HepG2 (cell line): Measurements from ENCODE around the gene ZNF184. TPM values are rescaled to one million over a fixed set of nuclear protein-coding genes. Genes with fewer than 3 reads are reported as not detected.
A peak's percentile ranks its signal among the peaks of the same experiment; 100 is the strongest.

Experiments
- AGO1 ChIP-seq: fragments of 200-400 bp; formaldehyde crosslinking; IDR thresholded peaks from 2 replicates; pipeline ENCODE4 v1.6.1; 2017; ENCODE audit warnings: mild to moderate bottlenecking, low read depth, low read length, moderate library complexity; ENCODE audit not compliant: poor library complexity, severe bottlenecking
- ARNT2 ChIP-seq: sonication (generic); formaldehyde crosslinking; IDR thresholded peaks from 2 replicates; pipeline ENCODE4 v1.8.0; 2022; ENCODE audit warnings: mild to moderate bottlenecking, low read depth, missing genetic modification reagents, moderate library complexity
- ATF4 ChIP-seq, 2 experiments: fragments of 450-650 bp in 1 of 2; sonication (generic) in 1 of 2; formaldehyde crosslinking; IDR thresholded peaks; 2 replicates each; pipeline versions ENCODE4 v1.5.0 to v1.8.0; 2020 to 2022; ENCODE audit warnings: mild to moderate bottlenecking in 1 of 2, missing genetic modification reagents in 1 of 2
- ATF7 ChIP-seq, 2 experiments: fragments of 450-650 bp in 1 of 2; sonication (generic) in 1 of 2; formaldehyde crosslinking in 1 of 2; IDR thresholded peaks; 2 replicates each; pipeline versions ENCODE4 v1.4.0 to v1.6.1; 2016 to 2020; ENCODE audit warnings: antibody characterized with exemption in 1 of 2, mild to moderate bottlenecking in 1 of 2, missing genetic modification reagents in 1 of 2
- DNMT3B ChIP-seq: conservative IDR thresholded peaks from 2 replicates; pipeline ENCODE4 v1.6.1; 2016; ENCODE audit warnings: missing biosample characterization, control low read depth
- HIC2 ChIP-seq: sonication (generic); formaldehyde crosslinking; IDR thresholded peaks from 2 replicates; pipeline ENCODE4 v1.9.0; 2022; ENCODE audit warnings: low read depth, missing genetic modification reagents
- IKZF5 ChIP-seq: IDR thresholded peaks from 2 replicates; pipeline ENCODE4 v1.6.1; 2018; ENCODE audit warnings: missing genetic modification reagents, mild to moderate bottlenecking, missing compliant biosample characterization
- IRX3 ChIP-seq: sonication (generic); formaldehyde crosslinking; IDR thresholded peaks from 2 replicates; pipeline ENCODE4 v1.8.1; 2023; ENCODE audit warnings: mild to moderate bottlenecking, low read depth, missing genetic modification reagents, borderline replicate concordance
- KDM1A ChIP-seq: IDR thresholded peaks from 2 replicates; pipeline ENCODE4 v1.6.1; 2016; ENCODE audit warnings: missing compliant biosample characterization
- LCORL ChIP-seq, 2 experiments: fragments of 450-650 bp in 1 of 2; sonication (generic) in 1 of 2; formaldehyde crosslinking in 1 of 2; IDR thresholded peaks; 2 replicates each; pipeline versions ENCODE4 v1.5.0 to v1.6.1; 2017 to 2020; ENCODE audit warnings: antibody characterized with exemption in 1 of 2, missing genetic modification reagents in 1 of 2
- PAXIP1 ChIP-seq: sonication (generic); formaldehyde crosslinking; conservative IDR thresholded peaks from 2 replicates; pipeline ENCODE4 v1.4.0; 2020; ENCODE audit warnings: mild to moderate bottlenecking, missing genetic modification reagents, moderate library complexity
- SIX4 ChIP-seq: sonication (generic); formaldehyde crosslinking; IDR thresholded peaks from 2 replicates; pipeline ENCODE4 v1.4.0; 2020; ENCODE audit warnings: missing genetic modification reagents
- SUZ12 ChIP-seq: fragments of 150-350 bp; IDR thresholded peaks from 2 replicates; pipeline ENCODE4 v1.6.1; 2014; ENCODE audit warnings: low read depth, low read length
- ZFY ChIP-seq: sonication (generic); formaldehyde crosslinking; IDR thresholded peaks from 2 replicates; pipeline ENCODE4 v1.4.0; 2020; ENCODE audit warnings: missing genetic modification reagents
- ZNF180 ChIP-seq: sonication (generic); formaldehyde crosslinking; IDR thresholded peaks from 2 replicates; pipeline ENCODE4 v1.4.0; 2020; ENCODE audit warnings: low read depth, missing genetic modification reagents, borderline replicate concordance
- ZNF441 ChIP-seq: sonication (generic); formaldehyde crosslinking; IDR thresholded peaks from 2 replicates; pipeline ENCODE4 v1.7.0; 2021; ENCODE audit warnings: missing genetic modification reagents, borderline replicate concordance
- ZNF839 ChIP-seq: sonication (generic); formaldehyde crosslinking; IDR thresholded peaks from 2 replicates; pipeline ENCODE4 v1.4.0; 2020; ENCODE audit warnings: missing genetic modification reagents, mild to moderate bottlenecking, borderline replicate concordance
- ZSCAN5A ChIP-seq: sonication (generic); formaldehyde crosslinking; IDR thresholded peaks from 2 replicates; pipeline ENCODE4 v1.8.0; 2022; ENCODE audit warnings: mild to moderate bottlenecking, missing genetic modification reagents, borderline replicate concordance
- polyA plus RNA-seq, 8 experiments: library from polyadenylated mRNA; depleted of rRNA in 3 of 8; stranded (reverse) in 7 of 8; unstranded in 1 of 8; fragments of >200 nt; fragmentation: Illumina TruSeq in 4 of 8; extraction: Trizol in 4 of 8; gene quantifications; 2 replicates each; pipeline versions ENCODE4 v1.2.1 to v1.2.3, GENCODE V29; 2011 to 2016; ENCODE audit warnings: low read depth in 4 of 8, missing spikeins in 1 of 8, mixed read lengths in 1 of 8; ENCODE audit not compliant: insufficient read depth in 1 of 8
- total RNA-seq, 5 experiments: library from RNA; depleted of rRNA; stranded (reverse); fragments of >200 nt; fragmentation: Illumina TruSeq; extraction: Trizol; gene quantifications; 2 replicates each; pipeline ENCODE4 v1.2.3, GENCODE V29; 2016; ENCODE audit warnings: low read depth in 1 of 5

The ZNF184 gene
- total and polyA plus RNA-seq, 2 of the 13 experiments (the other 11 are each of a cell fraction or from before 2014, with no cell fraction given): 2.1 to 10.1 TPM

- TF ChIP-seq HIC2 (CRISPR knock-in tag): no peak
- TF ChIP-seq ZNF839: no peak
- no peak for TF ChIP-seq ZNF441 (CRISPR knock-in tag)
- TF ChIP-seq IKZF5: no peak; the same call in none of the 2 replicates
- TF ChIP-seq ZSCAN5A (CRISPR knock-in tag): no peak
- no peak; the same call in 1 of the 2 replicates for TF ChIP-seq DNMT3B
- TF ChIP-seq ZNF180 (CRISPR knock-in tag): no peak
- no peak for TF ChIP-seq SUZ12
- 0 out of 2 replicates have a peak, but pooled peaks have one; percentile 30 for TF ChIP-seq ARNT2
- TF ChIP-seq ZFY (CRISPR knock-in tag): no peak
- TF ChIP-seq KDM1A: peak; percentile 42; the same call in 1 of the 2 replicates
- 0 out of 4 replicates have a peak, but pooled peaks of 1 of the 2 experiments have one; percentile 54 for TF ChIP-seq ATF4 (CRISPR knock-in tag; IDR thresholded peaks at IDR 0.05)
- TF ChIP-seq PAXIP1 (CRISPR knock-in tag): no peak
- TF ChIP-seq ATF7 (IDR thresholded peaks at IDR 0.05): no peak
- no peak for TF ChIP-seq ATF7 (CRISPR knock-in tag; IDR thresholded peaks at IDR 0.05)
- TF ChIP-seq AGO1: no peak
- no peak for TF ChIP-seq LCORL (IDR thresholded peaks at IDR 0.05)
- peak; percentile 78 for TF ChIP-seq LCORL (CRISPR knock-in tag; IDR thresholded peaks at IDR 0.05)
- no peak for TF ChIP-seq SIX4 (CRISPR knock-in tag)
- no peak for TF ChIP-seq IRX3 (CRISPR knock-in tag)
Measured at GRCh38 chr6:27502508-27503435, 29.9 kb upstream of the ZNF184 start (continued).
